Measurements from ENCODE around the gene EPHA4.

Gene EPHA4

DNA sequence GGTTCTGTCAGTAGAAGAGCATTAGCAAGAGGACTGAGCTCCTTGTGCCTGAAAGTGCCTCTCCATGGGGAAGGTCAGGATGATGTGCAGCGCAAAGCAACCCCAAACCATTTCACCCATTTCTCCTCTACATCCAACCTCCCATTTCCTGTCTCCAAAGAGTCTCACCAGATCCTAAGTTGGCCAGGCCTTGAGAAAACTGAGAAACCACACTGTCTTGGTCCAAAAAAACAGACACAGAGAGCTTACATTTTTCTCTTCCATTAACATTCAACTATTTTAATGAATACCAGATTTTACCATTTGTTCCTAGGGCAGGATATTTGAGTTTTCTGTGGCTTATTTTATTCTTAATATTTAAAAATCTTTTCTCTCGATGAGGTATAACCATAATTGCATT is 195.0 kb downstream of the EPHA4 start:
- H3K36me3 ChIP-seq (ENCODE audit: control insufficient read depth, insufficient read depth, low read length) = no peaks in the 10 kb centered on the region

GRCh38 chr2:221374234-221374633 is 197.9 kb downstream of the EPHA4 start:
- DNase-seq (ENCODE audit: extremely low read depth, insufficient read length) = no peak
- no peak for TF ChIP-seq CTCF (IDR thresholded peaks at IDR 0.05; ENCODE audit: insufficient read depth, low read length, poor library complexity, severe bottlenecking)
- no peaks in the 10 kb centered on the region for H3K36me3 ChIP-seq (ENCODE audit: control insufficient read depth, insufficient read depth, low read length)
- H3K4me3 ChIP-seq (replicated peaks; ENCODE audit: low read depth, low read length) = no peak overlapping the region
- H3K27me3 ChIP-seq (replicated peaks; ENCODE audit: control insufficient read depth, insufficient read depth, low read length) = no peaks in the 10 kb centered on the region

More for the DNA sequence above, 195.0 kb downstream of the EPHA4 start:
- Histone ChIP-seq H3K4me3 (replicated peaks; ENCODE audit: low read depth, low read length) (no peak overlapping the region), H3K27me3 (replicated peaks; ENCODE audit: control insufficient read depth, insufficient read depth, low read length) (no peaks in the 10 kb centered on the region)
- no peak for TF ChIP-seq CTCF (IDR thresholded peaks at IDR 0.05; ENCODE audit: insufficient read depth, low read length, poor library complexity, severe bottlenecking)
- DNase-seq (ENCODE audit: extremely low read depth, insufficient read length) = no peak

DNA sequence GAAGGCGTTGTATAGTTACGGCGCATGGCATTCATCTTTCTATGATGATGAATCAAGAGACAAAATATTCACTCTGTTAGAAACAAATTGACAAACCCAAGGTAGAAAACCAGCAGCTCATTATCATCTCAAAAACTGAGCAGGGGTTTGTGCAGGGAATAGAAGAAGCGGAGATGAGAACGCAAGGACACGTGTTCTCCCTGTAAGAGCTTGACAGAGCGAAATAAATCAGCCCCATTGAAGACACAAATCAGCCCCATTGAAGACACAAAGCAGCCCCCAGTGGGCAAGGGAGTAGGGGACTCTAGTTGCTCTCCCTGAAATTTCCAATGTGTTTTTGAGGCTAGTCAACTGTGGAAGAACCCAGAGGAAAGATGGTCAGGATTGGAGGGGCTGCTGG is 199.2 kb downstream of the EPHA4 start:
- TF ChIP-seq CTCF (IDR thresholded peaks at IDR 0.05; ENCODE audit: insufficient read depth, low read length, poor library complexity, severe bottlenecking) = no peak
- no peak for DNase-seq (ENCODE audit: extremely low read depth, insufficient read length)

GRCh38 chr2:221372159-221372884 is 199.8 kb downstream of the EPHA4 start:
- no peaks in the 10 kb centered on the region for H3K27me3 ChIP-seq (replicated peaks; ENCODE audit: control insufficient read depth, insufficient read depth, low read length)
- no peak for TF ChIP-seq CTCF (IDR thresholded peaks at IDR 0.05; ENCODE audit: insufficient read depth, low read length, poor library complexity, severe bottlenecking)
- H3K4me3 ChIP-seq (replicated peaks; ENCODE audit: low read depth, low read length) = no peak overlapping the region
- no peaks in the 10 kb centered on the region for H3K36me3 ChIP-seq (ENCODE audit: control insufficient read depth, insufficient read depth, low read length)
- DNase-seq (ENCODE audit: extremely low read depth, insufficient read length) = no peak

More for the DNA sequence above, 199.2 kb downstream of the EPHA4 start:
- Histone ChIP-seq H3K27me3 (replicated peaks; ENCODE audit: control insufficient read depth, insufficient read depth, low read length) (no peaks in the 10 kb centered on the region), H3K4me3 (replicated peaks; ENCODE audit: low read depth, low read length) (no peak overlapping the region), H3K36me3 (ENCODE audit: control insufficient read depth, insufficient read depth, low read length) (no peaks in the 10 kb centered on the region)

GRCh38 chr2:221371347-221371746 is 200.8 kb downstream of the EPHA4 start:
- Histone ChIP-seq H3K36me3 (ENCODE audit: control insufficient read depth, insufficient read depth, low read length) (no peaks in the 10 kb centered on the region), H3K27me3 (replicated peaks; ENCODE audit: control insufficient read depth, insufficient read depth, low read length) (no peaks in the 10 kb centered on the region)
- no peak for DNase-seq (ENCODE audit: extremely low read depth, insufficient read length)

More at GRCh38 chr2:221371347-221371746, 200.8 kb downstream of the EPHA4 start:
- H3K4me3 ChIP-seq (replicated peaks; ENCODE audit: low read depth, low read length) = no peak overlapping the region
- no peak for TF ChIP-seq CTCF (IDR thresholded peaks at IDR 0.05; ENCODE audit: insufficient read depth, low read length, poor library complexity, severe bottlenecking)
